H1 (cell line): Measurements from ENCODE around the gene USB1. TPM values are rescaled to one million over a fixed set of nuclear protein-coding genes. Genes with fewer than 3 reads are reported as not detected.

Source experiments
- CTCF ChIA-PET: fragments of 300-600 bp; sonication (Branson Sonifier 250); formaldehyde crosslinking; loops from one replicate; lab custom pipeline; 2021; ENCODE audit not compliant: partially characterized antibody; lab: Charles Lee
- POLR2A ChIA-PET: fragments of 300-600 bp; sonication (Branson Sonifier 250); formaldehyde crosslinking; loops from one replicate; lab custom pipeline; 2021; ENCODE audit warnings: inconsistent platforms; ENCODE audit not compliant: partially characterized antibody; lab: Charles Lee
- DNase-seq, 2 experiments: peaks; one replicate each; pipeline versions ENCODE4 v3.0.0 to v3.0.0-alpha.2; 2010 to 2022; ENCODE audit warnings: low spot score in 2 of 2, low read depth in 1 of 2, mixed read lengths in 1 of 2
- FAIRE-seq: peaks from 2 replicates; lab custom pipeline; 2011; peaks lifted over from hg19 to GRCh38; lab: Jason Lieb, UNC
- H2AFZ ChIP-seq: 2 replicates; pipeline ENCODE4 v1.8.1; 2012; ENCODE audit warnings: low read length, inconsistent platforms
- H2AK5ac ChIP-seq: 2 replicates; pipeline ENCODE4 v1.6.1; 2013; ENCODE audit warnings: low read depth, low read length
- H2BK120ac ChIP-seq: replicated peaks from 2 replicates; pipeline ENCODE3; 2013; ENCODE audit warnings: low read depth, low read length, inconsistent platforms
- H2BK12ac ChIP-seq: 2 replicates; pipeline ENCODE4 v1.6.1; 2013; ENCODE audit warnings: low read depth, low read length
- H2BK15ac ChIP-seq: 2 replicates; pipeline ENCODE4 v1.6.1; 2013; ENCODE audit warnings: low read length
- H2BK20ac ChIP-seq: 2 replicates; pipeline ENCODE4 v1.6.1; 2013; ENCODE audit warnings: low read length
- H2BK5ac ChIP-seq: 2 replicates; pipeline ENCODE4 v1.6.1; 2013; ENCODE audit warnings: low read depth, low read length
- H3K14ac ChIP-seq: 2 replicates; pipeline ENCODE4 v1.6.1; 2013; ENCODE audit warnings: inconsistent platforms; ENCODE audit not compliant: insufficient read length
- H3K18ac ChIP-seq: 2 replicates; pipeline ENCODE4 v1.6.1; 2013; ENCODE audit warnings: low read length; ENCODE audit errors: extremely low read depth
- H3K23ac ChIP-seq: 2 replicates; pipeline ENCODE4 v1.6.1; 2013; ENCODE audit warnings: inconsistent platforms; ENCODE audit not compliant: insufficient read length
- H3K23me2 ChIP-seq: 2 replicates; pipeline ENCODE4 v1.6.1; 2013; ENCODE audit warnings: low read depth, low read length
- H3K27ac ChIP-seq: 2 replicates; pipeline ENCODE4 v1.6.1; 2011; ENCODE audit warnings: low read depth, low read length, inconsistent platforms
- H3K27me3 ChIP-seq, 4 experiments: replicated peaks in 1 of 4; 1 replicate in 1 of 4; 2 replicates in 3 of 4; pipeline versions ENCODE4 v1.6.1 to v1.8.1; 2011 to 2013; ENCODE audit warnings: low read length in 3 of 4, mild to moderate bottlenecking in 3 of 4, inconsistent platforms in 2 of 4, mixed read lengths in 2 of 4, moderate library complexity in 1 of 4; ENCODE audit not compliant: control insufficient read depth in 3 of 4, insufficient read depth in 3 of 4; ENCODE audit errors: extremely low read depth in 1 of 4
- H3K36me3 ChIP-seq, 4 experiments: 2 replicates each; pipeline versions ENCODE4 v1.6.1 to v1.8.1; 2011 to 2013; ENCODE audit warnings: mild to moderate bottlenecking in 4 of 4, low read length in 3 of 4, moderate library complexity in 2 of 4, control low read depth in 1 of 4, inconsistent platforms in 1 of 4; ENCODE audit not compliant: insufficient read depth in 4 of 4, control insufficient read depth in 2 of 4
- H3K4ac ChIP-seq: replicated peaks from 2 replicates; pipeline ENCODE3; 2013; ENCODE audit warnings: low read length, low read depth, mixed read lengths, inconsistent platforms; ENCODE audit not compliant: insufficient read length
- H3K4me1 ChIP-seq, 4 experiments: replicated peaks in 1 of 4; 1 replicate in 1 of 4; 2 replicates in 3 of 4; pipeline versions ENCODE4 v1.6.1 to v1.8.1; 2011 to 2013; ENCODE audit warnings: low read length in 3 of 4, inconsistent platforms in 2 of 4, mixed read lengths in 1 of 4; ENCODE audit not compliant: insufficient read depth in 4 of 4, control insufficient read depth in 3 of 4
- H3K4me2 ChIP-seq, 2 experiments: 2 replicates each; pipeline versions ENCODE4 v1.6.1 to v1.8.1; 2011 to 2013; ENCODE audit warnings: low read depth in 2 of 2, low read length in 2 of 2, control low read depth in 1 of 2, inconsistent platforms in 1 of 2, mild to moderate bottlenecking in 1 of 2; ENCODE audit not compliant: insufficient read depth in 1 of 2
- H3K4me3 ChIP-seq, 4 experiments: fragments of 200-600, 300-600 bp in 1 of 4; sonication (generic), shearing (Covaris generic), sonication (Bioruptor Twin) in 1 of 4; 2 replicates each; pipeline versions ENCODE4 v1.5.1 to v1.8.1; 2011 to 2016; ENCODE audit warnings: low read length in 4 of 4, low read depth in 3 of 4, control low read depth in 2 of 4, inconsistent platforms in 2 of 4, mild to moderate bottlenecking in 2 of 4, mixed read lengths in 1 of 4, moderate library complexity in 1 of 4; ENCODE audit not compliant: insufficient read depth in 2 of 4; ENCODE audit errors: extremely low read depth in 1 of 4
- H3K56ac ChIP-seq: replicated peaks from 2 replicates; pipeline ENCODE3; 2013; ENCODE audit warnings: low read depth, mild to moderate bottlenecking, mixed read lengths, low read length, inconsistent platforms; ENCODE audit not compliant: insufficient read length
- H3K79me1 ChIP-seq: 2 replicates; pipeline ENCODE4 v1.6.1; 2013; ENCODE audit warnings: low read depth, low read length, control low read depth
- H3K79me2 ChIP-seq, 2 experiments: 2 replicates each; pipeline versions ENCODE4 v1.6.1 to v1.8.1; 2012 to 2013; ENCODE audit warnings: low read length in 2 of 2, mild to moderate bottlenecking in 2 of 2, inconsistent platforms in 1 of 2; ENCODE audit not compliant: insufficient read depth in 2 of 2, control insufficient read depth in 1 of 2
- H3K9ac ChIP-seq, 4 experiments: replicated peaks in 1 of 4; 1 replicate in 1 of 4; 2 replicates in 3 of 4; pipeline versions ENCODE4 v1.6.1 to v1.8.1; 2011 to 2013; ENCODE audit warnings: low read depth in 3 of 4, low read length in 3 of 4, control low read depth in 2 of 4, mild to moderate bottlenecking in 2 of 4, moderate library complexity in 2 of 4, inconsistent platforms in 1 of 4; ENCODE audit errors: extremely low read depth in 1 of 4
- H3K9me3 ChIP-seq, 2 experiments: 2 replicates each; pipeline versions ENCODE4 v1.6.1 to v1.8.1; 2012 to 2013; ENCODE audit warnings: mild to moderate bottlenecking in 2 of 2, moderate library complexity in 2 of 2, control low read depth in 1 of 2, inconsistent platforms in 1 of 2, low read depth in 1 of 2, low read length in 1 of 2, mixed read lengths in 1 of 2; ENCODE audit not compliant: insufficient read depth in 2 of 2
- H4K20me1 ChIP-seq, 2 experiments: replicated peaks in 1 of 2; 2 replicates each; pipeline versions ENCODE3 to v1.8.1; 2011 to 2013; ENCODE audit warnings: inconsistent platforms in 2 of 2, low read length in 2 of 2, mild to moderate bottlenecking in 1 of 2; ENCODE audit not compliant: insufficient read depth in 2 of 2, control insufficient read depth in 1 of 2
- H4K5ac ChIP-seq: 2 replicates; pipeline ENCODE4 v1.6.1; 2013; ENCODE audit warnings: low read length, low read depth, mixed read lengths, inconsistent platforms; ENCODE audit not compliant: insufficient read length
- H4K8ac ChIP-seq: 2 replicates; pipeline ENCODE4 v1.8.0; 2013; ENCODE audit warnings: mild to moderate bottlenecking, moderate library complexity, low read length, inconsistent platforms; ENCODE audit not compliant: insufficient read depth; ENCODE audit errors: extremely low read depth
- H4K91ac ChIP-seq: replicated peaks from 2 replicates; pipeline ENCODE3; 2013; ENCODE audit warnings: low read length, mixed read lengths, inconsistent platforms; ENCODE audit not compliant: insufficient read length
- BACH1 ChIP-seq: IDR thresholded peaks from 2 replicates; pipeline ENCODE4 v1.6.1; 2012; ENCODE audit warnings: low read length, improper control_type of control experiment
- BCL11A ChIP-seq, 2 experiments: IDR thresholded peaks; one replicate each; pipeline ENCODE4 v1.6.1; 2011; ENCODE audit warnings: low read depth in 2 of 2, low read length in 2 of 2, mild to moderate bottlenecking in 2 of 2
- CBX5 ChIP-seq: fragments of 300-800, 300-1000 bp; sonication (generic); IDR thresholded peaks from 2 replicates; pipeline ENCODE4 v1.7.1; 2016; ENCODE audit warnings: antibody characterized with exemption, low read length, low read depth
- E2F6 ChIP-seq: IDR thresholded peaks from 2 replicates; pipeline ENCODE4 v1.6.1; 2012; ENCODE audit warnings: inconsistent platforms
- FOSL1 ChIP-seq: IDR thresholded peaks from 2 replicates; pipeline ENCODE4 v1.6.1; 2011; ENCODE audit warnings: mild to moderate bottlenecking, low read depth, low read length, moderate library complexity; ENCODE audit not compliant: insufficient read depth
- GTF2F1 ChIP-seq: IDR thresholded peaks from 2 replicates; pipeline ENCODE4 v1.6.1; 2012; ENCODE audit warnings: low read depth, low read length, improper control_type of control experiment, borderline replicate concordance
- MAX ChIP-seq: IDR thresholded peaks from 2 replicates; pipeline ENCODE4 v1.6.1; 2012; ENCODE audit warnings: inconsistent platforms
- POLR2A ChIP-seq, 2 experiments: IDR thresholded peaks; 1 replicate in 1 of 2; 2 replicates in 1 of 2; pipeline ENCODE4 v1.6.1; 2011; ENCODE audit warnings: low read depth in 2 of 2, low read length in 2 of 2, mild to moderate bottlenecking in 2 of 2; ENCODE audit errors: control extremely low read depth in 1 of 2
- POU5F1 ChIP-seq: IDR thresholded peaks from 2 replicates; pipeline ENCODE4 v1.6.1; 2011; ENCODE audit warnings: low read depth, mild to moderate bottlenecking, low read length, moderate library complexity
- SIX5 ChIP-seq: IDR thresholded peaks from 2 replicates; pipeline ENCODE4 v1.6.1; 2011; ENCODE audit warnings: mild to moderate bottlenecking, low read depth, low read length
- TAF1 ChIP-seq: IDR thresholded peaks from 2 replicates; pipeline ENCODE4 v1.6.1; 2011; ENCODE audit warnings: mild to moderate bottlenecking, low read depth, low read length
- TBP ChIP-seq: IDR thresholded peaks from 2 replicates; pipeline ENCODE4 v1.6.1; 2011; ENCODE audit warnings: low read depth, low read length, improper control_type of control experiment
- USF2 ChIP-seq: IDR thresholded peaks from 2 replicates; pipeline ENCODE4 v1.6.1; 2011; ENCODE audit warnings: low read length, improper control_type of control experiment
- WGBS, 2 experiments: shearing (Covaris generic) in 1 of 2; methylation state at CpG; one replicate each; pipeline versions ENCODE4 v1.1.6 to v1.1.7; 2013 to 2015; ENCODE audit warnings: low lambda C conversion rate in 2 of 2, mixed read lengths in 2 of 2, inconsistent platforms in 1 of 2, low coverage in 1 of 2, missing lambda C conversion rate in 1 of 2; ENCODE audit not compliant: insufficient replicate concordance in 2 of 2, insufficient coverage in 1 of 2, insufficient read length in 1 of 2; ENCODE audit errors: extremely low coverage in 1 of 2, missing lambda C conversion rate in 1 of 2; 5-methylcytosine and 5-hydroxymethylcytosine counted together
- polyA plus RNA-seq, 7 experiments: library from polyadenylated mRNA; depleted of rRNA in 3 of 7; stranded (reverse) in 5 of 7; unstranded in 2 of 7; fragments of >200 nt in 5 of 7; fragments of 200-250 nt in 2 of 7; gene quantifications; 1 replicate in 5 of 7; 2 replicates in 1 of 7; 4 replicates in 1 of 7; pipeline versions ENCODE4 v1.2.1 to v1.2.3, GENCODE V29; 2011 to 2013; ENCODE audit warnings: missing spikeins in 2 of 7, mixed read lengths in 2 of 7
- total RNA-seq: library from RNA; stranded (reverse); fragmentation: NEBNext Ultra II Directional; extraction: Animal tissue kit (Norgen Biotek cat#: 25700); gene quantifications from 2 replicates; pipeline ENCODE4 v1.2.1, GENCODE V29; 2021

USB1 gene
- total and polyA plus RNA-seq, 2 of the 8 experiments (the other 6 are each of a cell fraction or from before 2014, with no cell fraction given) = 65.4 to 75.9 TPM

GRCh38 chr16:57952909-57953308 is 48.3 kb upstream of the USB1 start:
- 89% methylated on average over 6 of the region's 9 CpGs; no CpG with 5 or more reads in 1 of the 2 experiments for whole genome bisulfite sequencing, 2 experiments
- Histone ChIP-seq H3K23ac (no peak overlapping the region), H3K27me3 (no peaks in the 10 kb centered on the region; a peak in 1 of 7 replicates), H2AK5ac (no peak overlapping the region), H3K4me2 (no peak overlapping the region), H4K8ac (no peak overlapping the region; the same call in 1 of the 2 replicates), H3K9ac (no peak overlapping the region), H2BK120ac (no peak overlapping the region), H3K27ac (no peak overlapping the region), H3K36me3 (no peaks in the 10 kb centered on the region), H2BK20ac (no peak overlapping the region), H2AFZ (no peak overlapping the region), H4K91ac (no peak overlapping the region), H2BK12ac (no peak overlapping the region), H4K5ac (no peak overlapping the region), H3K4me3 (no peak overlapping the region), H3K4ac (no peak overlapping the region), H3K14ac (no peak overlapping the region), H3K18ac (no peak overlapping the region), H2BK15ac (no peak overlapping the region), H3K56ac (no peak overlapping the region), H3K9me3 (no peaks in the 10 kb centered on the region), H3K79me1 (no peaks in the 10 kb centered on the region), H3K23me2 (no peaks in the 10 kb centered on the region), H2BK5ac (no peak overlapping the region), H4K20me1 (no peaks in the 10 kb centered on the region), H3K4me1 (peaks cover 0 to 3% (median under 1%) of the 10 kb centered on the region in 4 experiments; a peak in 6 of 7 replicates), H3K79me2 (no peaks in the 10 kb centered on the region)
- POLR2A ChIA-PET = no interaction called here
- TF ChIP-seq CBX5 (no peak), POU5F1 (no peak), FOSL1 (no peak), USF2 (no peak), MAX (no peak), GTF2F1 (no peak), POLR2A (IDR thresholded peaks at IDR 0.05; ENCODE audit: control extremely low read depth in 1 of 2, low read depth in 2 of 2, low read length in 2 of 2) (no peak), E2F6 (no peak), BACH1 (no peak), BCL11A (IDR thresholded peaks at IDR 0.05; ENCODE audit: low read depth in 2 of 2, low read length in 2 of 2) (no peak), TAF1 (no peak), TBP (no peak), SIX5 (no peak)
- CTCF ChIA-PET = interaction anchor here (1.0 to 2.6 kb wide), 6 partner anchors 9 to 192 kb away, joined by 3 to 10 read pairs (median 6); partner anchors contain the start of genes USB1 and ZNF319
- FAIRE-seq = no peak
- DNase-seq = no peak
